Thyroid gland (tissue), 4 donors: ENCODE results near the gene TIMM8B. TPM values are rescaled to one million over a fixed set of nuclear protein-coding genes. Genes with fewer than 3 reads are reported as not detected.

Experiments used
- DNase-seq, 2 donors: peaks; one replicate each; pipeline ENCODE4 v3.0.0-alpha.2; 2019
- H3K27ac ChIP-seq, 3 donors: fragments of 200-600 bp; sonication (generic); 1 replicate in 2 of 3; 2 replicates in 1 of 3; pipeline ENCODE4 v1.5.1; 2016 to 2019; ENCODE audit warnings: mild to moderate bottlenecking in 1 of 3, moderate library complexity in 1 of 3
- H3K27me3 ChIP-seq: fragments of 200-600 bp; sonication (generic); one replicate; pipeline ENCODE4 v1.5.1; 2019
- H3K36me3 ChIP-seq, 2 donors: fragments of 200-600 bp; sonication (generic); one replicate each; pipeline ENCODE4 v1.5.1; 2016 to 2019
- H3K4me1 ChIP-seq, 2 donors: fragments of 200-600 bp; sonication (generic); one replicate each; pipeline ENCODE4 v1.5.1; 2017 to 2019
- H3K4me3 ChIP-seq, 3 donors: fragments of 200-600 bp; sonication (generic); replicated peaks in 1 of 3; 1 replicate in 2 of 3; 2 replicates in 1 of 3; pipeline ENCODE4 v1.5.1; 2016; ENCODE audit warnings: mild to moderate bottlenecking in 1 of 3
- H3K9me3 ChIP-seq: fragments of 200-600 bp; sonication (generic); one replicate; pipeline ENCODE4 v1.5.1; 2017
- CTCF ChIP-seq, 6 experiments: fragments of 200-600 bp in 3 of 6; fragments of 450-650 bp in 3 of 6; sonication (generic) in 3 of 6; IDR thresholded peaks; one replicate each; pipeline ENCODE4 v1.5.1; 2016 to 2019; ENCODE audit warnings: antibody characterized with exemption in 6 of 6, mild to moderate bottlenecking in 2 of 6, inconsistent platforms in 1 of 6, moderate library complexity in 1 of 6
- POLR2A ChIP-seq, 2 donors: fragments of 450-650 bp; IDR thresholded peaks; one replicate each; pipeline ENCODE4 v1.6.1; 2017; ENCODE audit warnings: antibody characterized with exemption in 2 of 2, mild to moderate bottlenecking in 2 of 2, moderate library complexity in 1 of 2
- WGBS, 2 donors: methylation state at CpG; one replicate each; pipeline ENCODE4 v1.1.5; 2017; 5-methylcytosine and 5-hydroxymethylcytosine counted together
- intact Hi-C: fragments of 100-400 bp; cut with DNase I; formaldehyde crosslinking; loops from one replicate; pipeline ENCODE4 v1.15.1; 2023
- total RNA-seq, 4 donors: library from RNA; depleted of rRNA; stranded (reverse); fragments of >200 nt; gene quantifications; one replicate each; pipeline ENCODE4 v1.2.3, GENCODE V29; 2016

Gene TIMM8B
- 10 to 100 TPM; 11.8 to 55.8 (median 27.5) TPM for total RNA-seq

- H3K27me3 ChIP-seq: no peaks in the 10 kb centered on the region
- 0% methylated on average over 44 to 45 of the region's 45 CpGs for WGBS, 2 donors
- H3K4me3 ChIP-seq: peak within 1 kb of the TSS; percentile 60 to 96 (median 82)
- H3K27ac ChIP-seq: peak within 1 kb of the TSS; percentile 52 to 69 (median 64)
- intact Hi-C loops: no loop called here
- TF ChIP-seq POLR2A (IDR thresholded peaks at IDR 0.05) (peak in 1 of 2 donors; percentile 73), CTCF (IDR thresholded peaks at IDR 0.05) (peak in 3 of 6 experiments; percentile 9 to 37 (median 29))
- H3K36me3 ChIP-seq: peaks cover 42 to 52% of the 10 kb centered on the region in 2 donors
- H3K9me3 ChIP-seq: no peaks in the 10 kb centered on the region
- H3K4me1 ChIP-seq: peaks cover 14 to 23% of the 10 kb centered on the region in 2 donors
- DNase-seq: peak; percentile 94 to 96
Measured at GRCh38 chr11:112086422-112087191, at the start of gene TIMM8B, which contains the start of gene SDHD. TIMM8B (minus strand) TSS chr11:112086756; CDS start chr11:112086723, 33 bp downstream. SDHD (plus strand) TSS chr11:112086873; CDS start chr11:112086908, 35 bp downstream.

- no peak for DNase-seq
- Histone ChIP-seq H3K4me3 (no peak overlapping the region), H3K27ac (no peak overlapping the region), H3K36me3 (no peaks in the 10 kb centered on the region), H3K27me3 (no peaks in the 10 kb centered on the region), H3K4me1 (no peaks in the 10 kb centered on the region), H3K9me3 (no peaks in the 10 kb centered on the region)
- WGBS, 2 donors: 83 to 87% methylated on average over 4 of the region's 4 CpGs
- intact Hi-C loops: no loop called here
- no peak for TF ChIP-seq POLR2A (IDR thresholded peaks at IDR 0.05)
- no peak for TF ChIP-seq CTCF (IDR thresholded peaks at IDR 0.05)
Measured at GRCh38 chr11:112134473-112134872, 47.9 kb upstream of the TIMM8B start.

- no peak for TF ChIP-seq CTCF (IDR thresholded peaks at IDR 0.05)
- no peak for TF ChIP-seq POLR2A (IDR thresholded peaks at IDR 0.05)
- 75% methylated on average over 2 of the region's 2 CpGs for WGBS, 2 donors
- Histone ChIP-seq H3K4me1 (peaks cover 0 to 4% of the 10 kb centered on the region in 2 donors), H3K36me3 (no peaks in the 10 kb centered on the region), H3K27me3 (no peaks in the 10 kb centered on the region), H3K9me3 (no peaks in the 10 kb centered on the region), H3K4me3 (no peak overlapping the region), H3K27ac (no peak overlapping the region)
- intact Hi-C loops: no loop called here
- no peak for DNase-seq
Measured at GRCh38 chr11:112132737-112133136, 46.2 kb upstream of the TIMM8B start.

GRCh38 chr11:112129656-112130055 is 43.1 kb upstream of the TIMM8B start:
- Histone ChIP-seq H3K4me1 (peaks cover 0 to 4% of the 10 kb centered on the region in 2 donors), H3K27me3 (no peaks in the 10 kb centered on the region), H3K27ac (no peak overlapping the region), H3K36me3 (no peaks in the 10 kb centered on the region), H3K4me3 (no peak overlapping the region), H3K9me3 (no peaks in the 10 kb centered on the region)
- intact Hi-C loops: no loop called here
- no peak for TF ChIP-seq POLR2A (IDR thresholded peaks at IDR 0.05)
- no peak for DNase-seq
- WGBS, 2 donors: 82 to 86% methylated on average over 5 of the region's 5 CpGs

- Histone ChIP-seq H3K27ac (no peak overlapping the region), H3K9me3 (no peaks in the 10 kb centered on the region), H3K4me1 (peaks cover 0 to 4% of the 10 kb centered on the region in 2 donors), H3K36me3 (no peaks in the 10 kb centered on the region), H3K4me3 (no peak overlapping the region), H3K27me3 (no peaks in the 10 kb centered on the region)
- peak; percentile 8 to 14 for DNase-seq
- 62 to 85% methylated on average over 3 of the region's 3 CpGs for WGBS, 2 donors
- intact Hi-C loops: no loop called here
- TF ChIP-seq CTCF (IDR thresholded peaks at IDR 0.05): no peak
- no peak for TF ChIP-seq POLR2A (IDR thresholded peaks at IDR 0.05)
Measured at GRCh38 chr11:112128483-112129121, 42.0 kb upstream of the TIMM8B start.
